K562 treated with DMSO at 1 percent for 48 hours (cell line): Measurements from ENCODE around the gene UBE2A. TPM values are rescaled to one million over a fixed set of nuclear protein-coding genes. Genes with fewer than 3 reads are reported as not detected.

Source experiments
- total RNA-seq: library from RNA; unstranded; fragments of 300-600 nt; gene quantifications from 2 replicates; pipeline ENCODE4 v1.2.3, GENCODE V29; 2022; ENCODE audit warnings: low replicate concordance; ENCODE audit errors: extremely low read depth

UBE2A gene
- total RNA-seq, result not detected in 2 replicates

GRCh38 chrX:119574394-119575266 is at the start of gene UBE2A:
UBE2A (plus strand) TSS chrX:119574563; CDS start chrX:119574712, 149 bp downstream.

GRCh38 chrX:119565107-119565663 is 9.2 kb upstream of the UBE2A start, which contains the start of gene STEEP1:
STEEP1 (minus strand) TSS chrX:119565409; CDS start chrX:119565355, 54 bp downstream.

GRCh38 chrX:119606280-119607017 is 32.1 kb downstream of the UBE2A start, which contains the start of gene NKRF:
NKRF (minus strand) TSS chrX:119606424.

Other genes starting within 250 kb of the UBE2A start
- not detected in 2 replicates for gene SLC25A43, start 175.2 kb upstream of the UBE2A start, total RNA-seq
- gene SLC25A5, start 106.1 kb upstream of the UBE2A start, total RNA-seq, result 478 and 2,132 TPM in 2 replicates
- gene STEEP1, start 9.2 kb upstream of the UBE2A start, total RNA-seq, result not detected in 2 replicates
- gene NKRF, start 31.9 kb downstream of the UBE2A start, total RNA-seq, result not detected in 2 replicates
- not detected in 2 replicates for gene SEPTIN6, start 118.6 kb downstream of the UBE2A start, total RNA-seq
- not detected in 2 replicates for gene SOWAHD, start 184.0 kb downstream of the UBE2A start, total RNA-seq
- 3,921 TPM in 1 of 2 replicates, not detected in the other for gene RPL39, start 217.1 kb downstream of the UBE2A start, total RNA-seq